SK-N-SH treated with all-trans-retinoic acid at 6 μM for 48 hours (cell line): ENCODE data around the gene CRABP1.

Source experiments
- ATAC-seq: fragments of 200-7000 bp; cut with Tn5 transposase; 3 replicates; pipeline ENCODE4 v1.9.1; 2020; ENCODE audit warnings: mild to moderate bottlenecking, moderate library complexity
- ARNTL ChIP-seq: fragments of 450-650 bp; formaldehyde crosslinking; IDR thresholded peaks from 2 replicates; pipeline ENCODE4 v1.5.0; 2020; ENCODE audit warnings: low read depth, mild to moderate bottlenecking, moderate library complexity, borderline replicate concordance
- BACH2 ChIP-seq: fragments of 250-450 bp; sonication (Bioruptor Pico); IDR thresholded peaks from 2 replicates; pipeline ENCODE4 v1.9.0; 2021; ENCODE audit warnings: mild to moderate bottlenecking, borderline replicate concordance
- CREB5 ChIP-seq: fragments of 250-450 bp; sonication (Bioruptor Pico); IDR thresholded peaks from 2 replicates; pipeline ENCODE4 v1.5.1; 2020; ENCODE audit warnings: low read depth, mild to moderate bottlenecking, moderate library complexity
- CSDC2 ChIP-seq: fragments of 250-450 bp; sonication (Bioruptor Pico); IDR thresholded peaks from 2 replicates; pipeline ENCODE4 v1.5.0; 2020; ENCODE audit warnings: mild to moderate bottlenecking, moderate library complexity
- CSRNP3 ChIP-seq: fragments of 250-450 bp; sonication (Bioruptor Pico); IDR thresholded peaks from 2 replicates; pipeline ENCODE4 v1.5.1; 2021; ENCODE audit warnings: mild to moderate bottlenecking, moderate library complexity
- ESRRG ChIP-seq: fragments of 250-450 bp; sonication (Bioruptor Pico); IDR thresholded peaks from 2 replicates; pipeline ENCODE4 v1.6.1; 2021; ENCODE audit warnings: mild to moderate bottlenecking
- GLIS3 ChIP-seq: fragments of 250-450 bp; sonication (Bioruptor Pico); IDR thresholded peaks from 2 replicates; pipeline ENCODE4 v1.5.0; 2020; ENCODE audit warnings: mild to moderate bottlenecking, moderate library complexity
- ISL1 ChIP-seq: fragments of 250-450 bp; sonication (Bioruptor Pico); IDR thresholded peaks from 2 replicates; pipeline ENCODE4 v2.1.2; 2022; ENCODE audit warnings: mild to moderate bottlenecking, moderate library complexity
- PATZ1 ChIP-seq: fragments of 250-450 bp; sonication (Bioruptor Pico); IDR thresholded peaks from 2 replicates; pipeline ENCODE4 v1.8.0; 2020; ENCODE audit warnings: mild to moderate bottlenecking, moderate library complexity, borderline replicate concordance
- POU6F1 ChIP-seq: fragments of 250-450 bp; sonication (Bioruptor Pico); IDR thresholded peaks from 2 replicates; pipeline ENCODE4 v1.8.0; 2021; ENCODE audit warnings: low read depth, mild to moderate bottlenecking, moderate library complexity, borderline replicate concordance
- PPARA ChIP-seq: fragments of 250-450 bp; sonication (Bioruptor Pico); IDR thresholded peaks from 2 replicates; pipeline ENCODE4 v1.5.0; 2020; ENCODE audit warnings: mild to moderate bottlenecking, borderline replicate concordance
- SNAI2 ChIP-seq: fragments of 250-450 bp; sonication (Bioruptor Pico); IDR thresholded peaks from 2 replicates; pipeline ENCODE4 v1.5.0; 2020; ENCODE audit warnings: mild to moderate bottlenecking, moderate library complexity
- TCF4 ChIP-seq: fragments of 250-450 bp; sonication (Bioruptor Pico); IDR thresholded peaks from 2 replicates; pipeline ENCODE4 v1.8.0; 2021; ENCODE audit warnings: mild to moderate bottlenecking, moderate library complexity, borderline replicate concordance
- TOX ChIP-seq: fragments of 250-450 bp; sonication (Bioruptor Pico); IDR thresholded peaks from 2 replicates; pipeline ENCODE4 v1.8.0; 2021; ENCODE audit warnings: mild to moderate bottlenecking, moderate library complexity, borderline replicate concordance
- ZC3H10 ChIP-seq: fragments of 250-450 bp; sonication (Bioruptor Pico); IDR thresholded peaks from 2 replicates; pipeline ENCODE4 v1.5.1; 2021; ENCODE audit warnings: mild to moderate bottlenecking, moderate library complexity
- ZFP3 ChIP-seq: fragments of 250-450 bp; sonication (Bioruptor Pico); IDR thresholded peaks from 2 replicates; pipeline ENCODE4 v1.5.0; 2020; ENCODE audit warnings: mild to moderate bottlenecking, moderate library complexity
- ZFP30 ChIP-seq: fragments of 450-650 bp; formaldehyde crosslinking; IDR thresholded peaks from 2 replicates; pipeline ENCODE4 v1.5.0; 2022; ENCODE audit warnings: mild to moderate bottlenecking, moderate library complexity
- ZNF70 ChIP-seq: fragments of 450-650 bp; formaldehyde crosslinking; IDR thresholded peaks from 2 replicates; pipeline ENCODE4 v1.5.0; 2020; ENCODE audit warnings: mild to moderate bottlenecking, moderate library complexity
- ZNF8 ChIP-seq: fragments of 450-650 bp; formaldehyde crosslinking; IDR thresholded peaks from 2 replicates; pipeline ENCODE4 v1.5.0; 2020; ENCODE audit warnings: mild to moderate bottlenecking, moderate library complexity
- TF ChIP-seq, protein P1 (sequence below): fragments of 250-450 bp; sonication (Bioruptor Pico); IDR thresholded peaks from 2 replicates; pipeline ENCODE4 v1.5.0; 2020; ENCODE audit warnings: mild to moderate bottlenecking, moderate library complexity

The CRABP1 gene

DNA sequence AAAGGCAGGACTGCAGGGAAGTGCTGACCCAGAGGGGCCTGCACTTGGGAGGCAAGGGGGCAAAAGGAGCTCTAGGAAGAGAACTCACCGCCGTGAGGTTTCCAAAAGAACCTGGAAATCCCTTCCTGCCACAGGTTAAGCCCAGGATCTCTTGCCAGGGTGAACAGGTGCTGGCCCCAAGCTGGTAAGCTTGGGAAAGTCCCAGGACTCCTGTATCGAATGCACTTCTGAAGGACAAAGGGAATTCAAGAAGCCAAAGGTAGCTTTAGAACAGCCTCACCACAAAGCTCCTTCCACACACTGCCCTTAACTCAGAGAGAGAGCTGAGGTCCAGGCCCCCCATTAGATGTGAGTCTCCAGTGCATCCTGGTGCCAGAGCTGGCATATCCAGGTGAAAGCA, 28.9 kb upstream of the CRABP1 start:
- no peak for ATAC-seq
- TF ChIP-seq ZFP30 (CRISPR knock-in tag) (no peak), ZNF70 (CRISPR knock-in tag) (no peak), BACH2 (CRISPR knock-in tag) (no peak), TCF4 (no peak), ZFP3 (CRISPR knock-in tag) (no peak), ARNTL (CRISPR knock-in tag) (no peak), ISL1 (CRISPR knock-in tag) (no peak)
- TF ChIP-seq, protein P1, sequence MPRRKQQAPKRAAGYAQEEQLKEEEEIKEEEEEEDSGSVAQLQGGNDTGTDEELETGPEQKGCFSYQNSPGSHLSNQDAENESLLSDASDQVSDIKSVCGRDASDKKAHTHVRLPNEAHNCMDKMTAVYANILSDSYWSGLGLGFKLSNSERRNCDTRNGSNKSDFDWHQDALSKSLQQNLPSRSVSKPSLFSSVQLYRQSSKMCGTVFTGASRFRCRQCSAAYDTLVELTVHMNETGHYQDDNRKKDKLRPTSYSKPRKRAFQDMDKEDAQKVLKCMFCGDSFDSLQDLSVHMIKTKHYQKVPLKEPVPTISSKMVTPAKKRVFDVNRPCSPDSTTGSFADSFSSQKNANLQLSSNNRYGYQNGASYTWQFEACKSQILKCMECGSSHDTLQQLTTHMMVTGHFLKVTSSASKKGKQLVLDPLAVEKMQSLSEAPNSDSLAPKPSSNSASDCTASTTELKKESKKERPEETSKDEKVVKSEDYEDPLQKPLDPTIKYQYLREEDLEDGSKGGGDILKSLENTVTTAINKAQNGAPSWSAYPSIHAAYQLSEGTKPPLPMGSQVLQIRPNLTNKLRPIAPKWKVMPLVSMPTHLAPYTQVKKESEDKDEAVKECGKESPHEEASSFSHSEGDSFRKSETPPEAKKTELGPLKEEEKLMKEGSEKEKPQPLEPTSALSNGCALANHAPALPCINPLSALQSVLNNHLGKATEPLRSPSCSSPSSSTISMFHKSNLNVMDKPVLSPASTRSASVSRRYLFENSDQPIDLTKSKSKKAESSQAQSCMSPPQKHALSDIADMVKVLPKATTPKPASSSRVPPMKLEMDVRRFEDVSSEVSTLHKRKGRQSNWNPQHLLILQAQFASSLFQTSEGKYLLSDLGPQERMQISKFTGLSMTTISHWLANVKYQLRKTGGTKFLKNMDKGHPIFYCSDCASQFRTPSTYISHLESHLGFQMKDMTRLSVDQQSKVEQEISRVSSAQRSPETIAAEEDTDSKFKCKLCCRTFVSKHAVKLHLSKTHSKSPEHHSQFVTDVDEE = no peak

- TF ChIP-seq ZNF8 (CRISPR knock-in tag) = no peak
- no peak for TF ChIP-seq TCF4
- TF ChIP-seq CSRNP3 = no peak
- TF ChIP-seq CREB5 (CRISPR knock-in tag) = no peak
- no peak for TF ChIP-seq BACH2 (CRISPR knock-in tag)
- no peak for TF ChIP-seq ZFP30 (CRISPR knock-in tag)
- TF ChIP-seq ARNTL (CRISPR knock-in tag) = no peak
- TF ChIP-seq, all 23 proteins: peak for 0
- ATAC-seq = no peak
Measured at GRCh38 chr15:78312536-78312935, 27.6 kb upstream of the CRABP1 start.

DNA sequence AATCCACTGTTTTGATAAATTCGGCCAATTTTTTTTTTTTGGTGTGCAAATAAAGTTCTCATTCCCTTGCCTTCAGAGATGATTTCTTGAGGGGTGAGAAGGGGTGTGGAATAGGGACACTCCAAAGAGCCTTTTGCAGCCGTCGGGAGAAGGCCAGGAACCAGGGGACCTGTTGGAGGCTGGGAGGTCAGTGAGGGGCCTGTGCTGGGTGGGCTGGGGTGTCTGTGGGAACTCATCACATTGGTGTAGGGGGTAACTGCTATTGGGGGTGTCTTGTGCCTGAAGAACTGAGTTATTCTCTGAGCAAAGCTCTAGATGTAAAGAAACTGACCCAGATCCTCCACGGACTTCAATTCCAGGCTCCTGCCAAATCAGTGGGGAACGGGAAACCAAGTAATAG, 27.2 kb upstream of the CRABP1 start:
- TF ChIP-seq GLIS3 (no peak), CREB5 (CRISPR knock-in tag) (no peak), TCF4 (no peak), ZC3H10 (CRISPR knock-in tag) (no peak), PPARA (CRISPR knock-in tag) (no peak), PATZ1 (CRISPR knock-in tag) (no peak), ZFP30 (CRISPR knock-in tag) (no peak), ESRRG (CRISPR knock-in tag) (no peak), ZNF70 (CRISPR knock-in tag) (no peak), POU6F1 (CRISPR knock-in tag) (no peak), CSDC2 (CRISPR knock-in tag) (no peak), SNAI2 (CRISPR knock-in tag) (no peak), ZFP3 (CRISPR knock-in tag) (no peak), TOX (CRISPR knock-in tag) (no peak), ISL1 (CRISPR knock-in tag) (no peak), ZNF8 (CRISPR knock-in tag) (no peak)
- ATAC-seq = no peak
